ENCODE measurements around the gene MRPL22.

GRCh38 chr5:154893381-154893780 is 47.5 kb upstream of the MRPL22 start:
- TF ChIP-seq CTCF (IDR thresholded peaks at IDR 0.05) (no peak), POLR2AphosphoS5 (IDR thresholded peaks at IDR 0.05) (no peak), POLR2A (IDR thresholded peaks at IDR 0.05) (no peak), EP300 (IDR thresholded peaks at IDR 0.05) (no peak)

Measured in stomach (tissue), 4 donors.